Right lobe of liver (tissue), 4 donors: ENCODE measurements around the gene TUFM.

Experiments
- POLR2A ChIP-seq: fragments of 450-650 bp; IDR thresholded peaks from one replicate; pipeline ENCODE4 v1.6.1; 2017; ENCODE audit warnings: antibody characterized with exemption, mild to moderate bottlenecking
- TF ChIP-seq, protein P1 (sequence below), 4 donors: fragments of 200-600 bp in 3 of 4; fragments of 450-650 bp in 1 of 4; IDR thresholded peaks; one replicate each; pipeline versions ENCODE4 v1.5.1 to v1.8.0; 2016 to 2022; ENCODE audit warnings: antibody characterized with exemption in 4 of 4, mild to moderate bottlenecking in 2 of 4
- donor health status: DM: no; HTN: no; CAD: no.
- donor health status: DM: no; HTN: no; CAD: no.
- donor health status: DM: no; HTN: yes; CAD: no.

DNA sequence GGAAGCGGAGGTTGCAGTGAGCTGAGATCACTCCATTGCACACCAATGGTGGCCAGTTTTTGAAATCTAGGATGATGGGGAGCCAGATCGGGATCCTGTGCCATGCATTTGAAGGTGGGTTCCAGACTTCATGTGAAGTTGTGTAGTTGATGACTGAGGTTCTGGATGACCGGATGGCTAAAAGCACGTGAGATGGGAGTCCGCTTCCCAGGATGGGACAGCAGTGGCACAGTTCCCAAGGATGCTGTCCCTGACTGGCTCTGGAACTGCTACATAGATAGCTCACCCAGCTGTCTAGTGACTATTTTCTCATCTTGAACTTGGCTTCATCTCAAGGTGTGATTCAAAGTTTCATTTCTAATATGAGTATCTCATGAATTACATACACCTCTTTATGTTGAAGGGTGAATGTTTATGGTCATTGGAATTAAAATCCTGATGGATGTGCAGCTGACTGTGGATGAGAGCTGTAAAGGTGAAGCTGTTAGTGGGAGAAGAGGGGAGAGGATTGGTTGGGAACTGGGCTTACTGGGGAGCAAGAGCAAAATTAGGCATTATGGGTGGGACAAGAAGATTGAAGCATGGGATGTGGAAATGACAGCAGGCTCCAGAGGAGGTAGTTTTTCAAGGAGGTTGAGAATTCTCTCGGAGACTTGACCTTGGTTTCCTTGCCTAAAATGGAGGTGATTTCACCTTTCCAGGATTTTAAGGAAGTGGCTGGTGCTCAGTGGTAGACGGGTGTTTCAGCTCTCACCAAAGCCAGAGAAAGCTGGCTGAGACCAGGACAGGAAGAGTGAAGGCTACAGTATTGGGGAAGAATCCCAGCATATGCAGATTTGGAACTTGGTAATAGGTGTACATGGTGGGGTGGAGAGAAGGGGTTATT lies 8.2 kb downstream of the TUFM start:
- TF ChIP-seq, protein P1, sequence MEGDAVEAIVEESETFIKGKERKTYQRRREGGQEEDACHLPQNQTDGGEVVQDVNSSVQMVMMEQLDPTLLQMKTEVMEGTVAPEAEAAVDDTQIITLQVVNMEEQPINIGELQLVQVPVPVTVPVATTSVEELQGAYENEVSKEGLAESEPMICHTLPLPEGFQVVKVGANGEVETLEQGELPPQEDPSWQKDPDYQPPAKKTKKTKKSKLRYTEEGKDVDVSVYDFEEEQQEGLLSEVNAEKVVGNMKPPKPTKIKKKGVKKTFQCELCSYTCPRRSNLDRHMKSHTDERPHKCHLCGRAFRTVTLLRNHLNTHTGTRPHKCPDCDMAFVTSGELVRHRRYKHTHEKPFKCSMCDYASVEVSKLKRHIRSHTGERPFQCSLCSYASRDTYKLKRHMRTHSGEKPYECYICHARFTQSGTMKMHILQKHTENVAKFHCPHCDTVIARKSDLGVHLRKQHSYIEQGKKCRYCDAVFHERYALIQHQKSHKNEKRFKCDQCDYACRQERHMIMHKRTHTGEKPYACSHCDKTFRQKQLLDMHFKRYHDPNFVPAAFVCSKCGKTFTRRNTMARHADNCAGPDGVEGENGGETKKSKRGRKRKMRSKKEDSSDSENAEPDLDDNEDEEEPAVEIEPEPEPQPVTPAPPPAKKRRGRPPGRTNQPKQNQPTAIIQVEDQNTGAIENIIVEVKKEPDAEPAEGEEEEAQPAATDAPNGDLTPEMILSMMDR (IDR thresholded peaks at IDR 0.05): no peak
- no peak for TF ChIP-seq POLR2A
